PC-3 (cell line): ENCODE results near the gene TREML4.

ENCODE experiments used
- CTCF ChIP-seq: fragments of 300-600 bp; sonication (generic); conservative IDR thresholded peaks from 2 replicates; pipeline ENCODE4 v1.5.1; 2017; ENCODE audit warnings: antibody characterized with exemption, low read depth, mild to moderate bottlenecking, low read length
- EZH2 ChIP-seq: fragments of 300-600 bp; sonication (generic); IDR thresholded peaks from one replicate; pipeline ENCODE4 v1.6.1; 2017; ENCODE audit warnings: antibody characterized with exemption, mild to moderate bottlenecking, low read length; ENCODE audit not compliant: unreplicated experiment
- EZH2phosphoT487 ChIP-seq: fragments of 300-600 bp; sonication (generic); IDR thresholded peaks from 2 replicates; pipeline ENCODE4 v1.6.1; 2018; ENCODE audit warnings: mild to moderate bottlenecking, antibody characterized with exemption, low read length, borderline replicate concordance

GRCh38 chr6:41190791-41191190, 37.4 kb upstream of the TREML4 start:
- no peak for TF ChIP-seq CTCF
- TF ChIP-seq EZH2: no peak
- no peak for TF ChIP-seq EZH2phosphoT487
